ENCODE measurements around the gene HMGXB3.

- TF ChIP-seq CTCF (conservative IDR thresholded peaks at IDR 0.05; ENCODE audit: low read length) (no peak), EZH2phosphoT487 (IDR thresholded peaks at IDR 0.05; ENCODE audit: borderline replicate concordance, low read depth, low read length) (no peak)
Observed at GRCh38 chr5:149975409-149975808, 25.1 kb upstream of the HMGXB3 start.
